Fibroblast of mammary gland (primary cell): ENCODE data around the gene CCDC30.
"Not testable (repeated sequence)": the region's sequence is repeated elsewhere in the genome, so short reads cannot be mapped to it uniquely, and the experiment has no call there.

ENCODE experiments used
- DNase-seq: peaks from one replicate; pipeline ENCODE4 v3.0.0-alpha.2; 2010; ENCODE audit warnings: low read depth
- H3K4me3 ChIP-seq: 2 replicates; pipeline ENCODE4 v1.5.1; 2011; ENCODE audit warnings: low read depth, mild to moderate bottlenecking, low read length, moderate library complexity; ENCODE audit not compliant: control insufficient read depth
- TF ChIP-seq, protein P1 (sequence below): conservative IDR thresholded peaks from 2 replicates; pipeline ENCODE4 v1.5.1; 2011; ENCODE audit warnings: low read depth, low read length, inconsistent platforms; ENCODE audit not compliant: control insufficient read depth, insufficient read depth

The CCDC30 gene

DNA sequence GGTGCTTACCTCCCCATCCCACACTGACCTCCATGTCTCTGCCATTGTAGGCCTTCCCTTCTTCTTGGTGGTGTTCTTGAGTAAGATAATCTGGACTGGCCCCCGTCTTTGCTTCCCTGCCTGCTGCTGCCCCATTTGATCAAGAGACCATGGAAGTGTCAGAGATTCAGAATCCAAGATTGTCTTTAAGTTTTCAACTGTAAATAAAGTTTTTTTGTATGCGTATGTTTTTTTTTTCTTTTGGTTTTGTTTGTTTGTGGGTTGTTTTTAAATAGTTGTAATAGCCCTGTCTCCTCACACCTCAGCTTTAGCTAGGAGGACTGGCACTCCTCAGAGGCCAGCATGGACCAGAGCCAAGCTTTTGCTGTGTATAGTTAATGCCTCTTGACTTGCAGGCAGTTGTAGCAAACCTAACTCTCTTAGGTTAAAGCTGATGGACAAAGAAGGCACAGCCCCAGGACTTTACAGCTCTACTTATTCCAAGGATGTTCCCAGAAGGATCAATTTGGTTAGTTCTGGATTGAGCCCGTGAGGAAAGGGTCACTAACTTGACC is 213.5 kb downstream of the CCDC30 start:
- no peak overlapping the region for H3K4me3 ChIP-seq
- no peak for DNase-seq
- TF ChIP-seq, protein P1, sequence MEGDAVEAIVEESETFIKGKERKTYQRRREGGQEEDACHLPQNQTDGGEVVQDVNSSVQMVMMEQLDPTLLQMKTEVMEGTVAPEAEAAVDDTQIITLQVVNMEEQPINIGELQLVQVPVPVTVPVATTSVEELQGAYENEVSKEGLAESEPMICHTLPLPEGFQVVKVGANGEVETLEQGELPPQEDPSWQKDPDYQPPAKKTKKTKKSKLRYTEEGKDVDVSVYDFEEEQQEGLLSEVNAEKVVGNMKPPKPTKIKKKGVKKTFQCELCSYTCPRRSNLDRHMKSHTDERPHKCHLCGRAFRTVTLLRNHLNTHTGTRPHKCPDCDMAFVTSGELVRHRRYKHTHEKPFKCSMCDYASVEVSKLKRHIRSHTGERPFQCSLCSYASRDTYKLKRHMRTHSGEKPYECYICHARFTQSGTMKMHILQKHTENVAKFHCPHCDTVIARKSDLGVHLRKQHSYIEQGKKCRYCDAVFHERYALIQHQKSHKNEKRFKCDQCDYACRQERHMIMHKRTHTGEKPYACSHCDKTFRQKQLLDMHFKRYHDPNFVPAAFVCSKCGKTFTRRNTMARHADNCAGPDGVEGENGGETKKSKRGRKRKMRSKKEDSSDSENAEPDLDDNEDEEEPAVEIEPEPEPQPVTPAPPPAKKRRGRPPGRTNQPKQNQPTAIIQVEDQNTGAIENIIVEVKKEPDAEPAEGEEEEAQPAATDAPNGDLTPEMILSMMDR = no peak

DNA sequence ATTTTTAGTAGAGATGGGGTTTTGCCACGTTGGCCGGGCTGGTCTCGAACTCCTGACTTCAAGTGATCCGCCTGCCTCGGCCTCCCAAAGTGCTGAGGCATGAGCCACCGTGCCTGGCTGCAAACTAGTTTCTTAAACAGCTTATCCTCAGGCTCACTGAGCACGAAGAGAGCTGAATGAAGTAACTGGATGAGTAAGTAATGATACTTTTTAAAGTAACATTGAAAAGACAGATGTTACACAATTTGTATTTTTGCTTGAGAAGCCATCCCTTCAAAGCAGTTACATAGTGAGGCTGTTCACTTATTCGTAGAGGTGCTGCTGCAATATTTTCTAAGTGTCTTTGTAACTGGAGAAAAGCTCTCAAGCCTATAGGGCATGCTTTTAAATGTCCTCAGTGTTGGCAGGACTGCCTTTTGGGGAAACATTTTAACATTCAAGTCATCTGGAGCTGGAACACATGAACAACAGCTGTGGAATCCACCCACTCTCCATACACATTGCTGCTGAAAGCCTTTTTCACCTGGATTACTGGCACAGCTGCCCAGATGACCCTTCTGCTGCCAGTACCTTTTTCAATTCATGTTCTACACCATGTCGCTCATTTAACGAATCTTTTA is 216.4 kb downstream of the CCDC30 start:
- no peak overlapping the region for H3K4me3 ChIP-seq
- TF ChIP-seq, protein P1 = no peak
- DNase-seq = peak; percentile 87

DNA sequence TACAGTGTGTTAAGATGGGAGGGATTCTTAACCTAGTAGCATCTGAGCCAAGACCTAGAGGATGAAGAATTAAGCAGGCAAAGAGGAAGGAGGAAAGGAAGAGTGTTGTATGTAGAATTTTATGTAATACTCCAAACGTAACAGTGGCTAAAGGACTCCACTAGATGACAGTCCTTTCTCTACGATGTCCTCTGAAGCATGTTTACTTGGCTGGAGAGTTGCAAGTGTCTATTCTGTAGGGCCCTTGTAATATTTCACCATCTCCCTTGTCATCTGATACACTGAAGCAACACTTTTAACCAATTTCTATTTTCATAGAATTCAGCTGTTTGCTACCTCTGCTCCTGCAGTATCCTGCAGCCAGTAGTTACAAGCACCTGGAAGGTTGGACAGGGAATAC is 217.0 kb downstream of the CCDC30 start:
- no peak overlapping the region for H3K4me3 ChIP-seq
- DNase-seq = no peak
- TF ChIP-seq, protein P1 = no peak

DNA sequence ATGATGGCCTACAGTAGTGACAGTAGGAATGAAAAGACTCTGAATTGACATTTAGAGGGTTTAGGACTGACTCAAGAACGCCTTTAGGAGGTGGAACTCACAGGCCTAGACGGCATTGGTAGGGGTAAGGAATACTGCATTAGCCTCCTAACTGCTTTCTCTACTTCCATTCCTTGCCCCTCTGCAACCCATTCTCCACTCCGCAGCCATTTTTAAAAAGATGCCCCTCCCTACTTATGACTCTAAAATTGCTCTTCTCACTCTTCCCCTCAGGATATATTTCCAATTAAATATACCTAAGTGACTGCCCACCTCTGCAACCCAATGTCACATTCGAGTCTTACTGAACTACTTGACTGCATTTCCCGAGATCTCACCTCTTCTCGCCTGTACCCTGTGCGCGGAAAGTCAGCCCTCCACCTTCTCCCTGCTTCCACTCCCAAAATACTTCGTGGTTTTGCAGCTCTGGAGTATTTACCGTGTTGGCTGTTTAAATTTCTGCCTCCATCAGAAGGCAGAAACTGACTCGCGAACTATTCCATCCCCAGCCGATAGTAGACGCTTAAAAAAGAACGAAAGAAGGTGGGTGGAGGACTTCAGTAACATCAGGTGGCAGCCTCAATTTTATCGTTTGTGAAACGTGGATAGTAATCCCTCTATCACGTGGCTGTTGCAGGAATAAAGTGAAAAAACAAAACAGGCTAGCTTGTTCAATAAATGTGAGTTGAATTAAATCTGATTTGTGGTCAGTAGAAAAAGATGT is 218.0 kb downstream of the CCDC30 start:
- TF ChIP-seq, protein P1 = no peak
- DNase-seq = peak; percentile 33
- peak overlapping the region; percentile 88 for H3K4me3 ChIP-seq

DNA sequence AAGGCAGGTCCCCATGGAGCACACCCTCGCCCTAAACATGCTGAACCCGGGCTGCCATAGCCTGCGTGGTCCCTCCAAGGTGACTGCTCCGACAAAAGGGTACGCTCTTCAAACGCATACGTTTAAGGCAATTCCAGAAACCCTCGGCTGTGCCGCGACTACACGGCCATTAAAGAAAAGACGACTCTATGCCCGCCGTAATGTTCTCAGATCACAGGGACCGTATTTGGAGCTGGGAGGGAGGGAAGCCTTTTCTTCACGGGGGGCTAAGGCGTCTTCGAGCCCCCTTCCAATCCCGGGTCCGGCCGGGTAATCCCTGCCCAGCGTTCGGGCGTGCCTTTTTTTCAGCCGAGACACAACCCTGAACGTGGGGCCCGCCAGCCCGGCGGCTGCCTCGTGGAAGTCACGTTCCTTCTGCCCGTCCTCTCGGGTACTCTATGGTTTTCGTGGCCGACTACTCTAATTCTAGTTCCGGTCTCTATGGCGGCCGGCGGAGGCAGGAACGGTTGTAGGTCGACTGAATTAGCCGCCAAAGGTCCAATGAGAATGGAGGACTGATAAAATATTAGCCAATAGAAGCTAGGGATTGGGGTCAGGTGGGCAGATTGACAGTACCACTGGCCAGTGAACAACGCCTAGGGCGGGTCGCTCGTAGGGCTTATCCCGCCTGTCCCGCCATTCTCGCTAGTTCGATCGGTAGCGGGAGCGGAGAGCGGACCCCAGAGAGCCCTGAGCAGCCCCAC is 218.8 kb downstream of the CCDC30 start, which contains the start of gene YBX1:
TSS of gene YBX1 (plus strand) at position 678 of the 743 bp plus-strand sequence. CDS start 148 bp downstream, outside the sequence.
- DNase-seq = peak; percentile 99
- TF ChIP-seq, protein P1 = no peak
- H3K4me3 ChIP-seq = peak within 1 kb of the TSS; percentile 88

DNA sequence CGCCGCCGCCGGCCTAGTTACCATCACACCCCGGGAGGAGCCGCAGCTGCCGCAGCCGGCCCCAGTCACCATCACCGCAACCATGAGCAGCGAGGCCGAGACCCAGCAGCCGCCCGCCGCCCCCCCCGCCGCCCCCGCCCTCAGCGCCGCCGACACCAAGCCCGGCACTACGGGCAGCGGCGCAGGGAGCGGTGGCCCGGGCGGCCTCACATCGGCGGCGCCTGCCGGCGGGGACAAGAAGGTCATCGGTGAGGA is 219.3 kb downstream of the CCDC30 start:
- DNase-seq = not testable (repeated sequence)
- H3K4me3 ChIP-seq = peak overlapping the region; percentile 88
